ENCODE measurements around the gene LRMDA. TPM values are rescaled to one million over a fixed set of nuclear protein-coding genes. Genes with fewer than 3 reads are reported as not detected.
"Not testable (repeated sequence)": the region's sequence is repeated elsewhere in the genome, so short reads cannot be mapped to it uniquely, and the experiment has no call there.

LRMDA gene
- total RNA-seq, 2 donors from 2014 or later: 14.4 to 18.0 TPM

GRCh38 chr10:75512203-75512933 lies 80.9 kb downstream of the LRMDA start:
- no peak for DNase-seq (ENCODE audit: low spot score)
- intact Hi-C loops (cut with DNase I): loop anchor here in 1 of 2 donors (5.0 to 10.0 kb wide), 2 partner anchors 112 to 1700 kb away; no protein-coding TSS in a partner anchor

- intact Hi-C loops (cut with DNase I): loop anchor here in 1 of 2 donors (5.0 to 10.0 kb wide), 2 partner anchors 111 to 1699 kb away; no protein-coding TSS in a partner anchor
- no peak for DNase-seq (ENCODE audit: low spot score)
These were observed 82.0 kb downstream of the LRMDA start for GRCh38 chr10:75513292-75513885.

DNA sequence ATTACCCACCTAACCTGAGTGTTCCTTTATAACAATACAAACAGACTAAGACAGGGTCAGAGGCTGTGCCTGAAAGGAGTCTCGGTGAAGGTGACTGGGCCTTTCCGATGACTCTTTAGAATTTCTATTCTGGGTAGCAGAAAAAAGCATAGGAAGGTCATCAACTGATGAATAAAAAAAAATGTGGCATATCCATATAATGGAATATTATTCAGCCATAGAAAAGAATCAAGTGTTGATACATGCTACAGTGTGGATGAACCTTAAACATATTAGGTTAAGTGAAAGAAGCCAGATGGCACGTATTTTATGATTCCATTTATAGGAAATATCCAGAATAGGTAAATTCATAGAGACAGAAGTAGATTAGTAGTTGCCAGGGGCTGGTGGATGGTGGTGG lies 83.4 kb downstream of the LRMDA start:
- intact Hi-C loops (cut with DNase I): loop anchor here in 1 of 2 donors (5.0 to 10.0 kb wide), 2 partner anchors 110 to 1697 kb away; no protein-coding TSS in a partner anchor
- no peak for DNase-seq (ENCODE audit: low spot score)

DNA sequence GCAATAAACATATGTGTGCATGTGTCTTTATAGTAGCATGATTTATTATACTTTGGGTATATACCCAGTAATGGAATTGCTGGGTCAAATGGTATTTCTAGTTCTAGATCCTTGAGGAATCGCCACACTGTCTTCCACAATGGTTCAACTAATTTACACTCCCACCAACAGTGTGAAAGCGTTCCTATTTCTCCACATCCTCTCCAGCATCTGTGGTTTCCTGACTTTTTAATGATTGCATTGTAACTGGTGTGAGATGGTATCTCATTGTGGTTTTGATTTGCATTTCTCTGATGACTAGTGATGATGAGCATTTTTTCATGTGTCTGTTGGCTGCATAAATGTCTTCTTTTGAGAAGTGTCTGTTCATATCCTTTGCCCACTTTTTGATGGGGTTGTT lies 84.7 kb downstream of the LRMDA start:
- DNase-seq (ENCODE audit: low spot score): not testable (repeated sequence)
- intact Hi-C loops (cut with DNase I): loop anchor here in 1 of 2 donors (10.0 kb wide), 1 partner anchor 109 kb away; no protein-coding TSS in a partner anchor

DNA sequence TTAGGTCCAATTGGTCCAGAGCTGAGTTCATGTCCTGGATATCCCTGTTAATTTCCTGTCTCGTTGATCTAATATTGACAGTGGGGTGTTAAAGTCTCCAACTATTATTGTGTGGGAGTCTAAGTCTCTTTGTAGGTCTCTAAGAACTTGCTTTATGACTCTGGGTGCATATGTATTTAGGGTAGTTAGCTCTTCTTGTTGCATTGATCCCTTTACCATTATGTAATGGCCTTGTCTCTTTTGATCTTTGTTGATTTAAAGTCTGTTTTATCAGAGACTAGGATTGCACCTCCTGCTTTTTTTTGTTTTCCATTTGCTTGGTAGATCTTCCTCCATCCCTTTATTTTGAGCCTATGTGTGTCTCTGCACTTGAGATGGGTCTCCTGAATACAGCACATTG lies 87.8 kb downstream of the LRMDA start:
- intact Hi-C loops (cut with DNase I): loop anchor here in 1 of 2 donors (10.0 kb wide), 1 partner anchor 106 kb away; no protein-coding TSS in a partner anchor
- DNase-seq (ENCODE audit: low spot score): not testable (repeated sequence)

DNA sequence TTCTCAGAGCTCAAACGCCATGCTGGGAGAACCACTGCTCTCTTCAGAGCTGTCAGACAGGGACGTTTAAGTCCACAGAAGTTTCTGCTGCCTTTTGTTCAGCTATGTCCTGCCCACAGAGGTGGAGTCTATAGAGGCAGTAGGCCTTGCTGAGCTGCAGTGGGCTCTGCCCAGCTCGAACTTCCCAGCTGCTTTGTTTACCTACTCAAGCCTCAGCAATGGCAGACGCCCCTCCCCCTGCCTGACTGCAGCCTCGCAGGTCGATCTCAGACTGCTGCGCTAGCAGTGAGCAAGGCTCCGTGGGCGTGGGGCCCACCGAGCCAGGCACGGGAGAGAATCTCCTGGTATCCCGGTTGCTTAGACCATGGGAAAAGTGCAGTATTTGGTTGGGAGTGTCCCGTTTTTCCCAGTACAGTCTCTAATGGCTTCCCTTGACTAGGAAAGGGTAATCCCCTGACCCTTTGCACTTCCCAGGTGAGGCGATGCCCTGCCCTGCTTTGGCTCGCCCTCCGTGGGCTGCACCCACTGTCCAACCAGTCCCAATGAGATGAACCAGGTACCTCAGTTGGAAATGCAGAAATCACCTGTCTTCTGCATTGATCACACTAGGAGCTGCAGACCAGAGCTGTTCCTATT lies 89.9 kb downstream of the LRMDA start:
- intact Hi-C loops (cut with DNase I); DNase-seq (ENCODE audit: low spot score): not testable (repeated sequence)

GRCh38 chr10:75525067-75525466 lies 93.6 kb downstream of the LRMDA start:
- no peak for DNase-seq (ENCODE audit: low spot score)
- intact Hi-C loops (cut with DNase I): no loop called here

DNA sequence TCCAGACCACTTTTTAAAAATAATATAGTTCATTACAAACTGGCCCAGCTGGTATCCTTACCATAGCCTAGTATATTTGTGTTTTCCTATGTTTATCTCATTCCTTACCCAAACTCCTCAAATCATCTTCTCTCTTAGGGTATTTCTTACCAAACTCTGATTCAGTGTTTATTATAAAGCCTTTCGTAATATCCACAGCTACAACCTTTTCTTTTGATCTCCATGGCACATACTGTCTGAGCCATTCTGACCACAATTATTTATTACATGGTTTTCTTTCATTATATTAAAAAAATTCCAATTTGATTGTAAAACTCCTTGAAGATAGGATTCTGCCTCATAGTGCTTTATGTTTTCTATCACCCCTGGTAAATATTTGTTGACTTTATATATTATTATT lies 94.2 kb downstream of the LRMDA start:
- intact Hi-C loops (cut with DNase I): no loop called here
- no peak for DNase-seq (ENCODE audit: low spot score)

DNA sequence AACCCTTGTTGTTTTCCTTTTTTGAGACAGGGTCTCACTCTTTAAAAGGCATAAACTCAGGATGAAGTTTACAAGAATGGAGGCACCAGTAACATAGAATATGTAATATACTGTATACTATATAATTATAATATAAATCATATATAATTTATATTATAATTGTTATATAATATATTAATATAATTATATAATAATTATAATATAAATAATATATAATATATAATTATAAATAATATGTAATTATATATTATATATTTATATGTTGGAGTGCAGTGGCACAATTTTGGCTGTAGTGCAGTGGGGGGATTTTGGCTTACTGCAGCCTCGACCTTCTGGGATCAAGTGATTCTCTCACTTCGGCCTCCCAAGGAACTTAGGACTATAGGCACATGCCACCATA lies 96.1 kb downstream of the LRMDA start:
- no peak for DNase-seq (ENCODE audit: low spot score)
- intact Hi-C loops (cut with DNase I): no loop called here

- intact Hi-C loops (cut with DNase I): no loop called here
- no peak for DNase-seq (ENCODE audit: low spot score)
These were observed 97.0 kb downstream of the LRMDA start for GRCh38 chr10:75528392-75528791.

GRCh38 chr10:75530299-75530698 lies 98.9 kb downstream of the LRMDA start:
- intact Hi-C loops (cut with DNase I): no loop called here

GRCh38 chr10:75531571-75532031 lies 100.2 kb downstream of the LRMDA start:
- DNase-seq (ENCODE audit: low spot score): no peak
- intact Hi-C loops (cut with DNase I): no loop called here

More at GRCh38 chr10:75530299-75530698, 98.9 kb downstream of the LRMDA start:
- DNase-seq (ENCODE audit: low spot score): no peak

DNA sequence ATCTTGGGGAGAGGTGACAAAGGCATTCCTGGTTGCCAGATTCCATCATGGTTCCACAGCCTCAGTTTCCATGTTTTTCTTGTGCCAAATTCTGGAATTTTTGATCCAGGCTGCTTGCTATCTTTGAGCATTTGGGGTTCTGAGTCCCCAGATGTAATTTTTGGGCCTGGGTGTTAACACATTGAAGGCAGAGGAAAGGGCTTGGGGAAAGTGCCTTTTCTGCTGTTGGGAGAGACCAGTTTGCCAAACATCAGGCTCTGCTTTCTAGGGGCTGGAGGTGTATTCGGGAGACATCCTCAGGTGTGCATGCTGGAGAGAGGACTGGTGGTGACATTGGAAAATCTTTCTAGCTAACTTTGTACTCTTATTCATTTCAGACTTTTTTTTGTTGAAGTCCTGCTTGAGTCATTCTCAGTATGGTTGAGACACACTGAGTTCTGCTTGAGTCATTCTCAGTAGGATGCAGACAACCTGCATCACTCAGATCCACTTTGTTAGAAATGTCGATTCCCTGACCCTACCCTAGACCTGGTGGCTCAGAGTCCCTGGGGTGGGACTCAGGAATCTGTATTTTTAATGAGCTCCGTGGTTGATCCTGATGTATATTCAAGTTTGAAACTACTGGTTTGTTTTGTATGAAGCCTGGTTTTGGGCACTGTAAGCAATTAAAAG lies 101.0 kb downstream of the LRMDA start:
- DNase-seq (ENCODE audit: low spot score): no peak
- intact Hi-C loops (cut with DNase I): no loop called here

GRCh38 chr10:75538144-75538543 lies 106.7 kb downstream of the LRMDA start:
- intact Hi-C loops (cut with DNase I): no loop called here
- no peak for DNase-seq (ENCODE audit: low spot score)

GRCh38 chr10:75538765-75539164 lies 107.3 kb downstream of the LRMDA start:
- intact Hi-C loops (cut with DNase I): no loop called here
- no peak for DNase-seq (ENCODE audit: low spot score)

DNA sequence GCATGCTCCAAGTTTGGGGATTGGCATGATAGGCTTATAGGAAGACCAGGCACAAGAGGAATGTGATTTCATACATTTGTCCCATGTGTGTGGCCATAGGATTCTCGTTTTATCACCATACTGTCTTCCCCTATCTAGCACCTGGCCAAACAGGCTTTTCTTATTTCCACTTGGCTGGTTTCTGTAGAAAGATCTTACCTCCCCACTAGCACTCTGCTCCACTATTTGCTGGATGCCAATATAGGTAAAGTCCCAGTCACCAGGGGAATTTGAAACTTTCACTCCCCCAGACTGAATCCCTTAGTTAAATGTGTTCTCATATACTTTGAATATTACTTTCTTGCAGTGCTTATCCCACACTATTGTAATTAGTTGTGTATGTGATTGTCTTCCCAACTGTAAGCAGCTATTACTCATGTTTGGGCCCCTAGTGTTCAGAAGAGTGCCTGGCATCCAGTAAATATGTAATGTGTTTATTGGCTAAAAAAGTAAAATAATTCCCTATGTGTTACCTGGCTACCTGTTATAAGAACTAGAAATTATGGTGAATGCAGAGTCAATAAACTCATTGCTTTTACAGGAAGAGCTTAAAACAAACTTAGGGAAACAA lies 109.0 kb downstream of the LRMDA start:
- intact Hi-C loops (cut with DNase I): no loop called here
- DNase-seq (ENCODE audit: low spot score): no peak

DNA sequence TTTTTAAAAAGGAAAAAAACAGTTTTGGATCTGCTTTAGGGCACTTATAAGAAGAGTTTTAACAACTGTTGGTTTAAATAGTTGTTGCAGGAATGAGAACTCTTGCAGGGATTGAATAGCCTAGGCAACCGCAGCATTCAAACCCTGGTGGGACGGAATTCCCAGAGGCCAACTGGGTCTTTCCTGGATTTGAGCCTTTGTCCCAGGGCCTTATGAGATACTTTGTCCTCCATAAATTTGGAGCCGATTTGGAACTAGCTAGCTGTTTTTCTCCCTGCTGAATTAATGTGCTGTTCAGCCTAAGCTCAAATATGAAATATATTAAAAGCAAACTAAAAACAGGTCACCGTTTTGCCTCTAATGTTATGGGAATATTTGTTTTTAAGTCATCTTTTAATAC lies 109.6 kb downstream of the LRMDA start:
- intact Hi-C loops (cut with DNase I): no loop called here
- no peak for DNase-seq (ENCODE audit: low spot score)

GRCh38 chr10:75541411-75541810 lies 110.0 kb downstream of the LRMDA start:
- DNase-seq (ENCODE audit: low spot score): no peak
- intact Hi-C loops (cut with DNase I): no loop called here

DNA sequence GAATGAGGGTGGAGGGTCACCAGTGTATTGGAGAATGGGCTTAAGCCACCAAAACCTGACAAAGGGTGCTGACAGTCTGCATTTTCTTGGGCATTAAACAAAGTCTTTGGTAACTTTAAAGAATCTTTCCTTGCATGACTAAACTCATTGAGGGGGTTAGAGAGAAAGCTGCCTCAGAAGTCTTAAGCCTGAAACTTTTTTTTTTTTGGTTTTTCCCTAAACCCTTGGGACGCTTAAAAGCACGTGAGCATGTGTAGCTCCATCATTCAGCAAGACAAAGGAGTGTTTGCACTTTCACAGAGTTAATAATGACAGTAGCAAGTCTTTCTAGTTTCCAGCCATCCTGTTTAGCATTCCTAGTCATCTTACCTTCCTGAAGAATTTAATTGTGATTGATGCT lies 110.7 kb downstream of the LRMDA start:
- intact Hi-C loops (cut with DNase I): no loop called here
- no peak for DNase-seq (ENCODE audit: low spot score)

Measured in posterior vena cava (tissue), 2 donors.